MM.1S (cell line): ENCODE measurements around the gene IL10RB.
"Not testable (repeated sequence)": the region's sequence is repeated elsewhere in the genome, so short reads cannot be mapped to it uniquely, and the experiment has no call there.

ENCODE experiments used
- DNase-seq: peaks from one replicate; pipeline ENCODE4 v3.0.0-alpha.2; 2015
- H2AFZ ChIP-seq: fragments of 300-600 bp; sonication (generic); 2 replicates; pipeline ENCODE4 v1.6.0; 2016; ENCODE audit warnings: antibody characterized with exemption, low read length
- H3F3A ChIP-seq: fragments of 300-600 bp; sonication (generic); 2 replicates; pipeline ENCODE4 v1.6.1; 2016; ENCODE audit warnings: mild to moderate bottlenecking, antibody characterized with exemption, low read length, moderate library complexity, mixed read lengths; ENCODE audit not compliant: insufficient read depth
- H3K27ac ChIP-seq: fragments of 300-600 bp; sonication (generic); 2 replicates; pipeline ENCODE4 v1.5.1; 2016; ENCODE audit warnings: mild to moderate bottlenecking, low read length
- H3K27me3 ChIP-seq: fragments of 300-600 bp; sonication (generic); replicated peaks from 2 replicates; pipeline ENCODE4 v1.6.0; 2016; ENCODE audit warnings: low read length; ENCODE audit not compliant: insufficient read depth
- H3K36me3 ChIP-seq: fragments of 300-600 bp; sonication (generic); replicated peaks from 2 replicates; pipeline ENCODE4 v1.6.1; 2016; ENCODE audit warnings: mild to moderate bottlenecking, low read length, mixed read lengths; ENCODE audit not compliant: insufficient read depth
- H3K4me1 ChIP-seq: fragments of 300-600 bp; sonication (generic); 2 replicates; pipeline ENCODE4 v1.6.1; 2016; ENCODE audit warnings: low read length, mixed read lengths
- H3K4me2 ChIP-seq: fragments of 300-600 bp; sonication (generic); 2 replicates; pipeline ENCODE4 v1.6.0; 2016; ENCODE audit warnings: low read depth, low read length
- H3K4me3 ChIP-seq: fragments of 300-600 bp; sonication (generic); 2 replicates; pipeline ENCODE4 v1.5.1; 2016; ENCODE audit warnings: low read length, mixed read lengths
- H3K79me2 ChIP-seq: fragments of 300-600 bp; sonication (generic); 2 replicates; pipeline ENCODE4 v1.6.1; 2016; ENCODE audit warnings: mixed run types, low read length, mixed read lengths
- H3K9ac ChIP-seq: fragments of 300-600 bp; sonication (generic); 2 replicates; pipeline ENCODE4 v1.6.1; 2016; ENCODE audit warnings: low read length, mixed read lengths
- H3K9me2 ChIP-seq: fragments of 300-600 bp; sonication (generic); replicated peaks from 2 replicates; pipeline ENCODE4 v1.6.1; 2016; ENCODE audit warnings: mild to moderate bottlenecking, low read length, mixed read lengths; ENCODE audit not compliant: insufficient read depth
- H3K9me3 ChIP-seq: fragments of 300-600 bp; sonication (generic); replicated peaks from 2 replicates; pipeline ENCODE4 v1.6.1; 2016; ENCODE audit warnings: mild to moderate bottlenecking, low read length, mixed read lengths; ENCODE audit not compliant: insufficient read depth
- H4K20me1 ChIP-seq: fragments of 300-600 bp; sonication (generic); 2 replicates; pipeline ENCODE4 v1.6.1; 2016; ENCODE audit warnings: mild to moderate bottlenecking, low read length, moderate library complexity, mixed read lengths; ENCODE audit not compliant: insufficient read depth
- CTCF ChIP-seq: fragments of 300-600 bp; sonication (generic); IDR thresholded peaks from 2 replicates; pipeline ENCODE4 v1.5.1; 2016; ENCODE audit warnings: antibody characterized with exemption, low read length, mixed read lengths
- EZH2 ChIP-seq: fragments of 300-600 bp; sonication (generic); optimal IDR thresholded peaks from 2 replicates; pipeline ENCODE3; 2017; ENCODE audit warnings: low read depth, mild to moderate bottlenecking, antibody characterized with exemption, low read length, mixed read lengths
- EZH2phosphoT487 ChIP-seq: fragments of 300-600 bp; sonication (generic); IDR thresholded peaks from 2 replicates; pipeline ENCODE4 v1.6.1; 2018; ENCODE audit warnings: antibody characterized with exemption, low read length

IL10RB gene

GRCh38 chr21:33317145-33317544, 51.0 kb downstream of the IL10RB start:
- peaks cover 4% of the 10 kb centered on the region; the same call in 1 of the 2 replicates for H3F3A ChIP-seq
- H3K4me2 ChIP-seq = no peak overlapping the region
- no peak overlapping the region for H2AFZ ChIP-seq
- H3K4me3 ChIP-seq = no peak overlapping the region
- TF ChIP-seq EZH2phosphoT487 (no peak), CTCF (no peak), EZH2 (no peak)
- H4K20me1 ChIP-seq = no peaks in the 10 kb centered on the region
- no peaks in the 10 kb centered on the region for H3K9me2 ChIP-seq
- peaks cover 17% of the 10 kb centered on the region for H3K4me1 ChIP-seq
- H3K27ac ChIP-seq = no peak overlapping the region
- H3K79me2 ChIP-seq = no peaks in the 10 kb centered on the region
- DNase-seq = no peak
- no peaks in the 10 kb centered on the region for H3K36me3 ChIP-seq
- H3K9me3 ChIP-seq = no peaks in the 10 kb centered on the region
- H3K27me3 ChIP-seq = no peaks in the 10 kb centered on the region
- no peak overlapping the region for H3K9ac ChIP-seq

- no peak for DNase-seq
- Histone ChIP-seq H3K4me2 (no peak overlapping the region), H3K27ac (no peak overlapping the region), H3K4me1 (peaks cover 9% of the 10 kb centered on the region), H3K79me2 (no peaks in the 10 kb centered on the region), H3K9ac (no peak overlapping the region), H3K4me3 (no peak overlapping the region), H3K9me3 (no peaks in the 10 kb centered on the region), H4K20me1 (no peaks in the 10 kb centered on the region), H3F3A (peaks cover 1% of the 10 kb centered on the region; the same call in 1 of the 2 replicates), H2AFZ (no peak overlapping the region), H3K9me2 (no peaks in the 10 kb centered on the region), H3K36me3 (no peaks in the 10 kb centered on the region), H3K27me3 (no peaks in the 10 kb centered on the region)
- no peak for TF ChIP-seq EZH2
- TF ChIP-seq EZH2phosphoT487 = no peak
- no peak for TF ChIP-seq CTCF
Observed at GRCh38 chr21:33317786-33318486, 51.8 kb downstream of the IL10RB start.

GRCh38 chr21:33321005-33321404, 54.8 kb downstream of the IL10RB start:
- peaks cover 12% of the 10 kb centered on the region for H3K79me2 ChIP-seq
- H3K4me2 ChIP-seq, H3K4me1 ChIP-seq: not testable (repeated sequence)

GRCh38 chr21:33323610-33324009, 57.4 kb downstream of the IL10RB start:
- not testable (repeated sequence) for H3K9me3 ChIP-seq, H3K27ac ChIP-seq, H3K27me3 ChIP-seq, H4K20me1 ChIP-seq, H2AFZ ChIP-seq, H3K9me2 ChIP-seq, H3K36me3 ChIP-seq, DNase-seq, H3K9ac ChIP-seq
- Histone ChIP-seq H3K4me2 (peak overlapping the region; percentile 78), H3K4me1 (peaks cover 24% of the 10 kb centered on the region), H3F3A (peaks cover 21% of the 10 kb centered on the region), H3K4me3 (peak overlapping the region; percentile 86), H3K79me2 (peaks cover 38% of the 10 kb centered on the region)

More at GRCh38 chr21:33321005-33321404, 54.8 kb downstream of the IL10RB start:
- not testable (repeated sequence) for H3K9me3 ChIP-seq, H3K36me3 ChIP-seq, H4K20me1 ChIP-seq, H3K4me3 ChIP-seq, H3K27ac ChIP-seq, DNase-seq, H3K9me2 ChIP-seq, H2AFZ ChIP-seq, H3K27me3 ChIP-seq, H3K9ac ChIP-seq
- H3F3A ChIP-seq = peaks cover 20% of the 10 kb centered on the region
